Renal cortical epithelial cell (primary cell): ENCODE measurements around the gene LRRC4C. TPM values are rescaled to one million over a fixed set of nuclear protein-coding genes. Genes with fewer than 3 reads are reported as not detected.

Experiments
- DNase-seq: peaks from one replicate; pipeline ENCODE4 v3.0.0-alpha.2; 2011; ENCODE audit warnings: low read depth
- total RNA-seq: library from RNA; depleted of rRNA; stranded (reverse); fragments of >200 nt; gene quantifications from 2 replicates; pipeline ENCODE4 v1.2.3, GENCODE V29; 2014

The LRRC4C gene
- total RNA-seq, 1 donor from 2014 or later: 0.89 TPM

DNA sequence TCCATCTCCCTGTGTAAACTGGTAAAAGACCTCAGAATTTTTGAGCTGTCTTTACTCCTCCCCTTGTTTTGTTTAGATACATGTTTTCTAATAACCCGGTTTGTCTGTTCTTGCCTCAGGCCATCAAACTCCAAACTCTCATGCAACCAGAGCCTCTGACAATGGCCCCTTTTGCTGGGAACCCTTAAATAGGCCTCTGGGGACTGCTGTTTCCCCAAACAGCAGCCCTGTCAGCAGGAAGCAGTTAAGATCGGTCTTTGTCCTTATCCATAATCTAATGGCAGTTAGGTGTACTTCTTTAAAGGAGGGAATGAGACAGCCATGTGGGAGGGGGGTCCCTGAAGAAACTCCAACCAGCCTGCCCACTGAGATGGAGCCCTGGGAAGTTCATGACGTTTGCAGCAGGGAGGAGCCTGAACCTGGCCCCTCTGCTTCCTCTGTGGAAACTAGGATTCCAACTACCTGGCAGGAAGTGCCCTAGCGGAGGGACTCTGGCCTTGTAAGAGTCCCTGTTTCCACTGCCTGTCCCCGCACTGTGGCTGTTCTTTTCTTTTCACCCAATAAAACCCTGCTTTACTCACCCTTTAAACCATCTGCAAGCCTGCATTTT lies 1354.4 kb downstream of the LRRC4C start:
- DNase-seq: no peak

DNA sequence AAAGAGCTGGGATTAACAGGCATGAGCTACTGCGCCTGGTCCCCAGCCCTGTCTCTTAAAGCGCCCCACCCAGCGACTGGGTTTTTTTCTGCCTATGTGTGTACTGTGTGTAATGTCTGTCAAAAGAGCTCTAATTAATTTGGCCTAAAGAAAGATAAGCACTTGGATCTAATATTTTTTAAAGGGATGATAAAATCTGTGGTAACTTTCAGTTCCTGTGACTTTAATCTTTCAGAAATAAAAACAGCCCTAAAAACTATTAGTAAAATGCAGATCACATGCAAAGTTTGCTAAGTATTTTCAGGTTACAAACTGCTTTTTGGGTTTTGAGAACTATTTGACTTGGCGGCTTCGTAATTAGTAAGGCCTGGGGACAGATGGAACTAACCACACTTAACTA lies 1358.7 kb downstream of the LRRC4C start:
- DNase-seq: no peak

DNA sequence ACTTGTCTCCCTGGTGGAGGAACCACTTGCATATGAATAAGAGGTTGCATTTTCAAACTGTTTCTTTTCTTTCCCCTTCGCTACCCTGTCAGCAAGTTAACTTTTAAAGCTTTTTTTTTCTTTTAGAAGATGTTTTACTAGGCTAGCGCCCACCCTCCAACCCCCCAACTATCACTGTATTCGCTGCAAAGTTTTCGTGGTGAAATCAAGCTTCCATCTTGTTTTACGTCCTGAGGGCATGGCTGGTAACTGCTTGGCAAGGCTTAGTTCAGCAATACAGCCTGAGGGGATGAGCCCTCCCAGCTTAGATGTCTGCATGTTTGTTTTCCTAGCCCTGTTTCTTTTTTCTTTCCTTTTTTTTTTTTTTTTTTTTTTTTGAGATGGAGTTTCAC lies 1359.3 kb downstream of the LRRC4C start:
- DNase-seq: no peak

DNA sequence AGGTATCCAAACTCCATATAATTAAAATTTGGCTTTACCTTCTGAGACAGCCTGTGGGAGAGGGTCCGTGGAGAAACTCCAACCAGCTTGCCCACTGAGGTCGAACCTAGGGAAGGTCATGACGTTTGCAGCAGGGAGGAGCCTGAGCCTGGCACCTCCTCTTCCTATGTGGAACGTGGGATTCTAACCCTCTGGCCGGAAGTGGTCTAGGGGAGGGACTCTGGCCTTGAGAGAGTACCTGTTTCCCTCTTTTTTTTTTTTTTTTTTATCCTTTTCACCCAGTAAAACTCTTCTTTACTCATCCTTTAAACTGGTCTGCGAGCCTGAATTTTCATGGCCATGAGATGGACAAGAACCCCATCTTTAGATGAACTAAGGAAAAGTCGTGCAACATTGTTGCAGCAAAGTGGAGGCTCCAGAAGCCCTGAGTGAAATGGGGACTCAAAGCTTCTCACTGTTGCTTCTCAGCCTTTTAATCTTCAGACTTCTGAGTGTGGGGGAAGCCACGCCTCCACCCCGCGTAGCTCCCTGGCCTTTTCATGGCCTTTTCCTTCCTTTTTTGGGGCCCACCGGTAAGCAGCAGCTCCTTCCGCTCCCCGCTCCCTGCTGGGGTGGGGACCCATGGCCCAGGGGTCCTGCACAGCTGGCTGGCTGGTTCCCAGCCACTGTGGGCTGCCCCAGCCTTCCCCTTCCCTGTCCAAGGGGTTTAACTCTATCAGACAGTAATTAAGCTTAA lies 1359.9 kb downstream of the LRRC4C start:
- no peak for DNase-seq

DNA sequence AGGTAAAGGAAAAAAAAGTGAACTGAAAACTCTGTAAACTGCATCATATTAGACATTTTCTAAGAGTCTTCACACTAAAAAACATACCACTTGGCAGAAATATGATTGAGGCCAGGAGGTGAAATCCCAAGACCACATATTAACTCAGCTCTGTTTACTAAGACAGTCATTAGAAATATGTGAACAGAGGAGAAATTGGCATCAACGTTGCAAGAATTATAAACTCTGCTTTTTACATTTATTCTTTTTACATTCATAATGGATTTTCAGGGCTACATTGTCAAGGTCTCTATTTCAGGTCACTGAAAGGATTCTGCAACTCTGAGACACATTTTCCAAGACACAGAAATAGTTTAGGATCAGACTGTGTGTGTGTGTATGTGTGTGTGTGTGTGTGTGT lies 1364.0 kb downstream of the LRRC4C start:
- no peak for DNase-seq

DNA sequence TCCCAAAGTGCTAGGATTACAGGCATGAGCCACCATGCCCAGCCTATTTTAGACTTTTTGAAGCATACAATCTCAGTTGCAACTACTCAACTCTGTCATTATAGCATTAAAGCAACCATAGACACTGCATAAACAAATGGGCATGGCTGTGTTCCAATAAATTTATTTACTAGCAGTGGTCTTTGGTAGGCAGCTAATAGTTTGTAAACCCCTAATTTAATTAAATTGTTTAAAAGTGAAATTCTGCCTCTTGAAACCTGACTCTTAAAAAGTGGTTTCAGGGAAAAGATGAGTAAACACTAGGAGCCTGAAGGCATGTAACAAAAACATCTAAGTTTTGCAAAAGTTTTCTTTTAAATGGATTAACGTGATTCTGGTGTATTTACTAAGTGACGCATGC lies 1364.5 kb downstream of the LRRC4C start:
- no peak for DNase-seq

DNA sequence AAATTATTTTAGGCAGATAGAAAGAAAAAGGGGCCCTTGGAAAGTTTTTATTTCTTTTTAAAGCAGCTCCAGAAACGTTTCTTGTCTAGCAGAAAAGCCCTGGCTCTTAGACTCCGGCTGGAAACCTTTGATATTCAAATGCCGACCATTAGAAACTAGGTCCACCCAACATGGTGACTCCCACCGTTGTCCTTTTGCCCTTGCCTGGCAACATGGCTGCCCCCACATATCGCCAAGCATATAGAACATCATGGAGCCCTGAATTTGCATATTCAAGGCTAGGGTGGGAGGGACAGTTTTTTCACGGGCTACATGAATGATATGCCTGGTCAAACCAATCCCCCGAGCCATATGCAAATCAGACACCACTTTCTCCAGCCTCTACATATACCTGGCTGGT lies 1379.0 kb downstream of the LRRC4C start:
- no peak for DNase-seq
